KOPT-K1 (cell line): Measurements from ENCODE around the gene GIPC1.

Source experiments
- H3K27ac ChIP-seq: fragments of 200-600 bp; sonication (generic); 2 replicates; pipeline ENCODE4 v1.5.1; 2016; ENCODE audit warnings: antibody characterized with exemption, mild to moderate bottlenecking, low read depth, low read length; ENCODE audit not compliant: poor library complexity, severe bottlenecking
- H3K36me3 ChIP-seq: fragments of 200-600 bp; sonication (generic); 2 replicates; pipeline ENCODE4 v1.5.1; 2017; ENCODE audit warnings: antibody characterized with exemption, mild to moderate bottlenecking, low read length, moderate library complexity; ENCODE audit not compliant: insufficient read depth
- H3K9me3 ChIP-seq: fragments of 200-600 bp; sonication (generic); 2 replicates; pipeline ENCODE4 v1.5.1; 2017; ENCODE audit warnings: antibody characterized with exemption, low read length, mild to moderate bottlenecking; ENCODE audit not compliant: insufficient read depth, poor library complexity, severe bottlenecking

Gene GIPC1

GRCh38 chr19:14428882-14429416, 67.0 kb downstream of the GIPC1 start:
- Histone ChIP-seq H3K27ac (no peak overlapping the region), H3K36me3 (no peaks in the 10 kb centered on the region), H3K9me3 (no peaks in the 10 kb centered on the region)
